HG03520 (cell line): ENCODE results near the gene UTP11.

Experiments used
- ATAC-seq: cut with Tn5 transposase; IDR thresholded peaks from one replicate; pipeline ENCODE4 v1.9.1; 2021; ENCODE audit warnings: mild to moderate bottlenecking, moderate library complexity; ENCODE audit not compliant: unreplicated experiment

Gene UTP11

GRCh38 chr1:38045401-38046332, 33.1 kb downstream of the UTP11 start:
- ATAC-seq, result no peak

- peak; percentile 54 for ATAC-seq
Measured at GRCh38 chr1:38046333-38046883, 33.9 kb downstream of the UTP11 start, which contains the start of gene POU3F1. Gene POU3F1, minus strand, starts transcription at chr1:38046793. Its CDS starts 50 bp downstream, at chr1:38046743.

GRCh38 chr1:38046884-38047602, 34.5 kb downstream of the UTP11 start:
- peak; percentile 10 for ATAC-seq

GRCh38 chr1:38047603-38048141, 35.1 kb downstream of the UTP11 start:
- no peak for ATAC-seq

GRCh38 chr1:38050397-38051078, 38.0 kb downstream of the UTP11 start:
- ATAC-seq, result no peak

- ATAC-seq, result no peak
Measured at GRCh38 chr1:38051079-38051543, 38.6 kb downstream of the UTP11 start.

GRCh38 chr1:38052750-38053415, 40.3 kb downstream of the UTP11 start:
- no peak for ATAC-seq

GRCh38 chr1:38053416-38054091, 41.0 kb downstream of the UTP11 start:
- ATAC-seq, result no peak

- ATAC-seq, result no peak
Measured at GRCh38 chr1:38055398-38055797, 42.9 kb downstream of the UTP11 start.

GRCh38 chr1:38055965-38056364, 43.4 kb downstream of the UTP11 start:
- no peak for ATAC-seq

- ATAC-seq, result no peak
Measured at GRCh38 chr1:38059635-38060250, 47.2 kb downstream of the UTP11 start.

GRCh38 chr1:38060498-38060897, 48.0 kb downstream of the UTP11 start:
- no peak for ATAC-seq

- ATAC-seq, result no peak
Measured at GRCh38 chr1:38061290-38061689, 48.8 kb downstream of the UTP11 start.

GRCh38 chr1:38061883-38062328, 49.4 kb downstream of the UTP11 start:
- ATAC-seq, result peak; percentile 44

- ATAC-seq, result no peak
Measured at GRCh38 chr1:38062361-38063288, 50.1 kb downstream of the UTP11 start.

- no peak for ATAC-seq
Measured at GRCh38 chr1:38063616-38064015, 51.1 kb downstream of the UTP11 start.

GRCh38 chr1:38064197-38064903, 51.8 kb downstream of the UTP11 start:
- no peak for ATAC-seq
